ENCODE results near the gene ASB2.

Gene ASB2

GRCh38 chr14:93987815-93988476 lies 11.6 kb upstream of the ASB2 start:
- H3K4me3 ChIP-seq (ENCODE audit: low read depth, low read length), result no peak overlapping the region
- TF ChIP-seq, protein P1, sequence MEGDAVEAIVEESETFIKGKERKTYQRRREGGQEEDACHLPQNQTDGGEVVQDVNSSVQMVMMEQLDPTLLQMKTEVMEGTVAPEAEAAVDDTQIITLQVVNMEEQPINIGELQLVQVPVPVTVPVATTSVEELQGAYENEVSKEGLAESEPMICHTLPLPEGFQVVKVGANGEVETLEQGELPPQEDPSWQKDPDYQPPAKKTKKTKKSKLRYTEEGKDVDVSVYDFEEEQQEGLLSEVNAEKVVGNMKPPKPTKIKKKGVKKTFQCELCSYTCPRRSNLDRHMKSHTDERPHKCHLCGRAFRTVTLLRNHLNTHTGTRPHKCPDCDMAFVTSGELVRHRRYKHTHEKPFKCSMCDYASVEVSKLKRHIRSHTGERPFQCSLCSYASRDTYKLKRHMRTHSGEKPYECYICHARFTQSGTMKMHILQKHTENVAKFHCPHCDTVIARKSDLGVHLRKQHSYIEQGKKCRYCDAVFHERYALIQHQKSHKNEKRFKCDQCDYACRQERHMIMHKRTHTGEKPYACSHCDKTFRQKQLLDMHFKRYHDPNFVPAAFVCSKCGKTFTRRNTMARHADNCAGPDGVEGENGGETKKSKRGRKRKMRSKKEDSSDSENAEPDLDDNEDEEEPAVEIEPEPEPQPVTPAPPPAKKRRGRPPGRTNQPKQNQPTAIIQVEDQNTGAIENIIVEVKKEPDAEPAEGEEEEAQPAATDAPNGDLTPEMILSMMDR (IDR thresholded peaks at IDR 0.05; ENCODE audit: borderline replicate concordance, insufficient read depth, low read depth, low read length), result no peak

DNA sequence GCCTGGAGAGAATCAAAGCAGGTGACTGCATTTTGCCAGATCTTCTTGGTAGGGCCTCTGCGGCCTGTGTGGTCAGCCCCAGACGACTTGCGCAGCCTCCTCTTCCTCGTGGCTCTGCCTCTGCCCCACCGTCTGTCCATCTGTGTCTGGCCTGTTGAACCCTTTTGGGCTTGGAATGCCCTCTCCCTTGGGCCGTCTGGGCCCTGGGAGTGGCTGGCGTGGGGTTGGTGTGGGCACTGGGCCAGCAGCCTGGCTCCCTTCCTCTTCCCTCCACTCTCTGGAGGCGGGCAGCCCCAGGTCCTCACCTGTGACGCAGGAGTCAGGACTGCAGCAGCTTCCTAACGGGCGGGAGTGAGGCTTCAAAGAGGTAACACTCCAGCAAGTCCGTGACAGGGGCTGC lies 11.0 kb upstream of the ASB2 start:
- H3K4me3 ChIP-seq (ENCODE audit: low read depth, low read length), result no peak overlapping the region
- TF ChIP-seq, protein P1 (IDR thresholded peaks at IDR 0.05; ENCODE audit: borderline replicate concordance, insufficient read depth, low read depth, low read length), result no peak

GRCh38 chr14:93986955-93987354 lies 10.6 kb upstream of the ASB2 start:
- TF ChIP-seq, protein P1 (IDR thresholded peaks at IDR 0.05; ENCODE audit: borderline replicate concordance, insufficient read depth, low read depth, low read length), result no peak
- H3K4me3 ChIP-seq (ENCODE audit: low read depth, low read length), result no peak overlapping the region

GRCh38 chr14:93984987-93985410 lies 8.6 kb upstream of the ASB2 start:
- TF ChIP-seq, protein P1 (IDR thresholded peaks at IDR 0.05; ENCODE audit: borderline replicate concordance, insufficient read depth, low read depth, low read length), result peak; percentile 34; the same call in 1 of the 2 replicates

GRCh38 chr14:93984070-93984469 lies 7.7 kb upstream of the ASB2 start:
- no peak overlapping the region for H3K4me3 ChIP-seq (ENCODE audit: low read depth, low read length)
- TF ChIP-seq, protein P1 (IDR thresholded peaks at IDR 0.05; ENCODE audit: borderline replicate concordance, insufficient read depth, low read depth, low read length), result no peak

More at GRCh38 chr14:93984987-93985410, 8.6 kb upstream of the ASB2 start:
- no peak overlapping the region for H3K4me3 ChIP-seq (ENCODE audit: low read depth, low read length)

DNA sequence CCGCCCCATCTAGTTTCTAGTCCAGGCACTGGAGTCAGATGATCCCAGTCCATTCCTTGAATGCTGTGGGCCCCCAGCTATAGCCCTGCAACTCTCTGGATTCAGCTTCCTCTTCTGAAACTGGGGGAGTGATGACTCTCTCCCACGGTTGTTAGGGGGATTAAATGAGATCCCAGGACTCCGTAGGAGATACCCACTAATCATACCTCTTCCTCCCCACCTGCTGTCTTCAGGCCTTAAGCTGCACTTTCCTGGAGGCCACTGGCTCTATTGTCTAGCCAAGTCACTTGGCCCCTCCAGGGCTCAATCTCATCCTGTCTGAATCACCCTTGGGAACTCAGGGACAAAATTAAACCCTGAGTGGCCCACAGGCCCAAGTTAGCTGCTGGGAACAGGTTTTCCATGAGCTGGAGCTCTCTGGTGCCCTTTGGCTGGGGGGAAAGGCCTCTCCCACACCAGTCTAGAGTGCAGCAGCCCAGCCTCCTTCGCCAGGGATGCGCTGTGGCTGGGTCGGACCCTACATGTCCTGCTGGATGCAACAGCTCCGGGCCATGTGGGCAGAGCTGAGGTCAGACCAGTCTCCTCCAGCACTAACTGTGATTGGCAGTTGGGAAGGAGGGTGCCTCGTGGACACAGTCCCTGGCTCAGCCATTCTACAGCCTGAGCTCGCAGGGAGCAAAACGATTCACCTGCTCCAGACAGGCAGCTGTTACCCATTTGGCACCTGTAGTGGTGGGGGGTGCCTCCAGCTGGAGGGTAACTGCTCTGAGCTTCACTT lies 6.0 kb upstream of the ASB2 start:
- TF ChIP-seq, protein P1 (IDR thresholded peaks at IDR 0.05; ENCODE audit: borderline replicate concordance, insufficient read depth, low read depth, low read length), result no peak
- H3K4me3 ChIP-seq (ENCODE audit: low read depth, low read length), result no peak overlapping the region

All from GM12875 (cell line).